GM12801 (cell line): ENCODE data around the gene STOX1.

Experiments
- TF ChIP-seq, protein P1 (sequence below): IDR thresholded peaks from one replicate; pipeline ENCODE4 v1.5.1; 2011; ENCODE audit warnings: control low read depth; ENCODE audit not compliant: insufficient read length; ENCODE audit errors: extremely low read depth

Gene STOX1, protein sequence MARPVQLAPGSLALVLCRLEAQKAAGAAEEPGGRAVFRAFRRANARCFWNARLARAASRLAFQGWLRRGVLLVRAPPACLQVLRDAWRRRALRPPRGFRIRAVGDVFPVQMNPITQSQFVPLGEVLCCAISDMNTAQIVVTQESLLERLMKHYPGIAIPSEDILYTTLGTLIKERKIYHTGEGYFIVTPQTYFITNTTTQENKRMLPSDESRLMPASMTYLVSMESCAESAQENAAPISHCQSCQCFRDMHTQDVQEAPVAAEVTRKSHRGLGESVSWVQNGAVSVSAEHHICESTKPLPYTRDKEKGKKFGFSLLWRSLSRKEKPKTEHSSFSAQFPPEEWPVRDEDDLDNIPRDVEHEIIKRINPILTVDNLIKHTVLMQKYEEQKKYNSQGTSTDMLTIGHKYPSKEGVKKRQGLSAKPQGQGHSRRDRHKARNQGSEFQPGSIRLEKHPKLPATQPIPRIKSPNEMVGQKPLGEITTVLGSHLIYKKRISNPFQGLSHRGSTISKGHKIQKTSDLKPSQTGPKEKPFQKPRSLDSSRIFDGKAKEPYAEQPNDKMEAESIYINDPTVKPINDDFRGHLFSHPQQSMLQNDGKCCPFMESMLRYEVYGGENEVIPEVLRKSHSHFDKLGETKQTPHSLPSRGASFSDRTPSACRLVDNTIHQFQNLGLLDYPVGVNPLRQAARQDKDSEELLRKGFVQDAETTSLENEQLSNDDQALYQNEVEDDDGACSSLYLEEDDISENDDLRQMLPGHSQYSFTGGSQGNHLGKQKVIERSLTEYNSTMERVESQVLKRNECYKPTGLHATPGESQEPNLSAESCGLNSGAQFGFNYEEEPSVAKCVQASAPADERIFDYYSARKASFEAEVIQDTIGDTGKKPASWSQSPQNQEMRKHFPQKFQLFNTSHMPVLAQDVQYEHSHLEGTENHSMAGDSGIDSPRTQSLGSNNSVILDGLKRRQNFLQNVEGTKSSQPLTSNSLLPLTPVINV

DNA sequence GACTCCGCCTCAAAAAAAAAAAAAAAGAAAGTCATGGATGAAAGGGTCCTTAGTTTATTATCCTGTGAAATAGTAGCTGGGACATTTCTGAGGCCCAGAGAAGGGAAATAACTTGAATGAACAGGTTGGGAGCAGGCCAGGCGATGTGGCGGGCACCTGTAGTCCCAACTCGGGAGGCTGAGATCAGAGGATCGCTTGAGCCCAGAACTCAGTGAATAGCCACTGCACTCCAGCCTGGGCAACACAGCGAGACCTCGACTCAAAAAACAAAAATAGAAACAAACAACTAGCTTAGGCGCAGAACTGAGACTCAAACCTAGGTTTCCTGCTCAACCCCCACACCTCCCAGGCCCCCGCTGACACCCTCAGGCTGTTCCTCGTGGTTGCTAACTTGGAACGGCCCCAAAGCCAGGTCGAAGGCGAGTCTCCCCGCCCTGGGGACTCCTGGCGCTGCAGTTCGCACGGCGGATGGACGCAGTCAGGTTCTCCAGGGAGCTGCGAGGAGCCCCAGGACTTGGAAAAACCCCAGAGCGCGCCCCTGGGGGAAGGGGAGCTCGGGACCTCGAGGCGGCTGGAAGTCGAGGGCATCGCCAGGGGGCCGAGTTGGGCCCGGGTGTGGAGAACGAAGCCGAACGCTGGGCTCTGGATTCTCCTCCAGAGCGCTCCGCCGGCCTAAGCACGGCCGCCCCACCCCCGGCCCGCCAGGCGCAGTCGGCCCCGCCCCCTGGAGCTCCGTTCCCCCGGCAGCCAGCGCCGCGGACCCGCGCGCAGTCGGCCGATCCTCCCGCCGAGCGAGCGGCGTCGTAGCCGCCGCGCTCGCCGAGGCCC lies at the start of gene STOX1:
STOX1 (plus strand) TSS at position 768 of the 828 bp plus-strand sequence. CDS start 93 bp downstream, outside the sequence.
- TF ChIP-seq, protein P1, sequence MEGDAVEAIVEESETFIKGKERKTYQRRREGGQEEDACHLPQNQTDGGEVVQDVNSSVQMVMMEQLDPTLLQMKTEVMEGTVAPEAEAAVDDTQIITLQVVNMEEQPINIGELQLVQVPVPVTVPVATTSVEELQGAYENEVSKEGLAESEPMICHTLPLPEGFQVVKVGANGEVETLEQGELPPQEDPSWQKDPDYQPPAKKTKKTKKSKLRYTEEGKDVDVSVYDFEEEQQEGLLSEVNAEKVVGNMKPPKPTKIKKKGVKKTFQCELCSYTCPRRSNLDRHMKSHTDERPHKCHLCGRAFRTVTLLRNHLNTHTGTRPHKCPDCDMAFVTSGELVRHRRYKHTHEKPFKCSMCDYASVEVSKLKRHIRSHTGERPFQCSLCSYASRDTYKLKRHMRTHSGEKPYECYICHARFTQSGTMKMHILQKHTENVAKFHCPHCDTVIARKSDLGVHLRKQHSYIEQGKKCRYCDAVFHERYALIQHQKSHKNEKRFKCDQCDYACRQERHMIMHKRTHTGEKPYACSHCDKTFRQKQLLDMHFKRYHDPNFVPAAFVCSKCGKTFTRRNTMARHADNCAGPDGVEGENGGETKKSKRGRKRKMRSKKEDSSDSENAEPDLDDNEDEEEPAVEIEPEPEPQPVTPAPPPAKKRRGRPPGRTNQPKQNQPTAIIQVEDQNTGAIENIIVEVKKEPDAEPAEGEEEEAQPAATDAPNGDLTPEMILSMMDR = no peak

DNA sequence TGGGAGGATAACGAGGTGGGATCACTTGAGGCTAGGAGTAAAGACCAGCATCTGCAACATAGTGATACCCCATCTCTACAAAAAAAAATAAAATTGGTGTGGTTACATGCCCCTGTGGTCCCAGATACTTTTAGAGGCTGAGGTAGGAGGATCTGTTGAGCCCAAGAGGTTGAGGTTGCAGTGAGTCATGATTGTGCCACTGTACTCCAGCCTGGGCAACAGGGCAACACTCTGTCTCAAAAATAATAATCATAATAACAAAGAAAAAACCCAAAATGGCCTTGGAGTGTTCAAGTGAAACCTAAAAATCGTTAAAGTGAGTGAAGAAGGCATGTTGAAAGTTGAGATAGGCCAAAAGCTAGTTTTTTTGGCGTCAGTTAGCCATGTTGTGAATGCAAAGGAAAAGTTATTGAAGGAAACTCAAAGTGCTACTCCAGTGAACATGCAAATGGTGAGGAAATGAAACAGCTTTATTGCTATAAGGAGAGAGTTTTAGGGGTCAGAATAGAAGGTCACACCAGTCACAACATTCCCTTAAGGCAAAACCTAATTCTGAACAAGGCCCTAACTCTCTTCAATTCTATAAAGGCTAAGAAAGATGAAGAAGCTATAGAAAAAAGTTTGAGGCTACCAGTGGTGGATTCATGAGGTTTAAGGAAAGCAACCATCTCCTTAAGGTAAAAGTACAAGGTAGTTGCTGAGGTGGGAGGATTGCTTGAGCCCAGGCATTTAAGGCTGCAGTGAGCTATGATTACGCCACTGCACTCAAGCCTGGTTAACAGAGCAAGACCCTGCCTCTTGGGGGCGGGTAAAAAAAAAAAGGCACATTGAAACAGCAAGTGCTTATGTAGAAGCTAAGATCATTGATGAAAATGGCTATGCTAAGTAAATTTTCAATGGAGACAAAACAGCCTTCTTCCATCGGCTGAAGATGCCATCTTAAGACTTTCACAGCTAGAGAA lies 45.4 kb upstream of the STOX1 start:
- TF ChIP-seq, protein P1 = no peak

DNA sequence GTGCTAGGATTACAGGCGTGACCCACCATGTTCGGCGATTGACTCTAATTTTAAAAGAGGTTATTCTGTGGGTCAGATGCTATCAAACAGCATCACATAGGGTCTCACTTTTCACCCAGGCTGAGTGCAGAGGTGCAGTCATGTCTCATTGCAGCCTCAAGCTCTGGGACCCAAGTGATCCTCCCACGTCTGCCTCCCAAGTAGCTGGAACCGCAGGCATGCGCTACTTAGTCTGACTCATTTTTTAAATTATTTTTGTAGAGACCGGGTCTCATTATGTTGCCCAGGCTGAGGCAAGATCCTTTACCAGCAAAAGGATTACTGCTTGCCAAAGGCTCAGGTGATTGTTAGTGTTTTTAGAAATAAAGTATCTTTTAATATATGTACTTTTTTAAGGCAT lies 42.9 kb upstream of the STOX1 start:
- TF ChIP-seq, protein P1 = no peak

DNA sequence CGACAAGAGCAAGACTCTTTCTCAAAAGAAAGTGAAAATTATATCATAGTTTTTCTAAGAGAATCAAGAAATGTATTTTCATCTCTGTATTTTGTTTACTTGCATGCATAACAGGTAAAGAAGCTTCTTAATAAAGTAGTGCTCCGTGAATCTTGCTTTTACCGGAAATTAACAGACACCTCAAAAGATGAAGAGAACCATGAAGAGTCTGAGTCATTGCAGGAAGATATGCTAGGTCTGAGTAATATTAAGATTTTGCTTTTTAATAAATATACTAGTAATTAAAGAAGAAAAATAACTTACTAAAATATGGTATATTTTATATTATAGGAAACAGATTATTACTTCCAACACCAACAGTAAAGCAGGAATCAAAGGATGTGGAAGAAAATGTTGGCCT lies 39.5 kb upstream of the STOX1 start:
- TF ChIP-seq, protein P1 = no peak

DNA sequence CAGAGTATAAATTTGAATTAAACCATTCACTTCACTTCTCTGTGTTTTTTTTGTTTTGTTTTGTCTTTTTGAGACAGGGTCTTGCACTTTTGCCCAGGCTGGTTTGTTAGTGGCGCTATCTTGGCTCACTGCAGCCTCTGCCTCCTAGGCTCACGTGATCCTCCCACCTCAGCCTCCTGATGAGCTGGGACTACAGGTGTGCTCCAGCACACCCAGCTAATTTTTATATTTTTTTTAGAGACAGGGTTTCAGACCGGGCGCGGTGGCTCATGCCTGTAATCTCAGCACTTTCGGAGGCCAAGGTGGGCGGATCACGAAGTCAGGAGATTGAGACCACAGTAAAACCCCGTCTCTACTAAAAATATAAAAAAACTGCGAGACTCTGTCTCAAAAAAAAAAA lies 36.9 kb upstream of the STOX1 start:
- TF ChIP-seq, protein P1 = no peak

DNA sequence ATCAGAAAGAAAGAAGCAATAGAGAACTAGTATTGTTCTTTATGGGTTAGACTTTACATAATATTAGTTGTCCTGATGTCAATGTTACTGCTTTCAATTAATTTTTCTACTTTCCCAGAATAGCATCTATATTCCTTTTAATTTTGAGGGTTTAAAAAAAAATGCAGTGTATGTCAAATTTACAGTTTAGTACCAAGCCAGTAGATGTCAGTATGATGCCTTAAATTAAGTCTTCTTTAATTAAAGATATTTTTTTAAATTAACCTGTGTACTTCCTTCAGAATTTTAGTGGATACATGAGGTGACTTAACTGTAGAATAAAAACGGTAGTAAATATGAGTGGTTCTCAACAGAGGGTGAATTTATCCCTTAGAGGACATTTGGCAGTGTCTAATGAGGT lies 35.2 kb upstream of the STOX1 start:
- TF ChIP-seq, protein P1 = no peak
